HG03354 (cell line): ENCODE results near the gene GAK.

Source experiments
- ATAC-seq: cut with Tn5 transposase; IDR thresholded peaks from one replicate; pipeline ENCODE4 v1.9.1; 2021; ENCODE audit warnings: mild to moderate bottlenecking; ENCODE audit not compliant: unreplicated experiment, poor library complexity, severe bottlenecking

GAK gene

GRCh38 chr4:836003-836511 lies 96.1 kb downstream of the GAK start:
- no peak for ATAC-seq

- no peak for ATAC-seq
Observed at GRCh38 chr4:835148-836002, 96.7 kb downstream of the GAK start.

GRCh38 chr4:834368-835147 lies 97.6 kb downstream of the GAK start:
- ATAC-seq: no peak

- ATAC-seq: no peak
Observed at GRCh38 chr4:833731-834367, 98.3 kb downstream of the GAK start.

- no peak for ATAC-seq
Observed at GRCh38 chr4:833156-833555, 99.0 kb downstream of the GAK start.

GRCh38 chr4:832536-832935 lies 99.6 kb downstream of the GAK start:
- no peak for ATAC-seq

GRCh38 chr4:832108-832507 lies 100.0 kb downstream of the GAK start:
- no peak for ATAC-seq

GRCh38 chr4:831483-831805 lies 100.7 kb downstream of the GAK start:
- ATAC-seq: no peak

- ATAC-seq: no peak
Observed at GRCh38 chr4:830601-831482, 101.3 kb downstream of the GAK start.

GRCh38 chr4:829761-830600 lies 102.1 kb downstream of the GAK start:
- ATAC-seq: no peak

GRCh38 chr4:829291-829690 lies 102.8 kb downstream of the GAK start:
- no peak for ATAC-seq

- ATAC-seq: no peak
Observed at GRCh38 chr4:828641-829271, 103.4 kb downstream of the GAK start.

GRCh38 chr4:827209-828081 lies 104.7 kb downstream of the GAK start:
- no peak for ATAC-seq

- ATAC-seq: no peak
Observed at GRCh38 chr4:826508-827208, 105.5 kb downstream of the GAK start.

GRCh38 chr4:825971-826330 lies 106.2 kb downstream of the GAK start, which contains the start of gene CPLX1:
CPLX1 (minus strand) TSS chr4:826129; CDS start chr4:824522, 1,607 bp downstream.
- no peak for ATAC-seq

GRCh38 chr4:825063-825970 lies 106.8 kb downstream of the GAK start:
- ATAC-seq: no peak
